B cell (primary cell): ENCODE results near the gene RPL6. TPM values are rescaled to one million over a fixed set of nuclear protein-coding genes. Genes with fewer than 3 reads are reported as not detected.

ENCODE experiments used
- ATAC-seq: fragments of 200-7000 bp; cut with Tn5 transposase; one replicate; pipeline ENCODE4 v1.10.0; 2021; ENCODE audit warnings: low read depth, mild to moderate bottlenecking, moderate number of reproducible peaks, moderate library complexity
- CTCF ChIA-PET: fragments of 350-600 bp; sonication (Branson Sonifier 250); formaldehyde crosslinking; loops from one replicate; lab custom pipeline; 2021; ENCODE audit warnings: antibody characterized with exemption, inconsistent platforms; lab: Charles Lee
- POLR2A ChIA-PET: fragments of 350-600 bp; sonication (Branson Sonifier 250); formaldehyde crosslinking; loops from one replicate; lab custom pipeline; 2021; ENCODE audit warnings: antibody characterized with exemption; lab: Charles Lee
- DNase-seq: peaks from one replicate; pipeline ENCODE4 v3.0.0; 2013
- H2AFZ ChIP-seq: 2 replicates; pipeline ENCODE4 v1.6.1; 2012; ENCODE audit warnings: mild to moderate bottlenecking, low read depth, low read length; ENCODE audit not compliant: insufficient read depth, poor library complexity, severe bottlenecking
- H3K27ac ChIP-seq, 2 donors: 1 replicate in 1 of 2; 2 replicates in 1 of 2; pipeline ENCODE4 v1.5.1; 2012 to 2013; ENCODE audit warnings: low read length in 2 of 2, mild to moderate bottlenecking in 2 of 2, moderate library complexity in 1 of 2
- H3K27me3 ChIP-seq, 4 experiments: fragments of 200-600 bp in 1 of 4; sonication (generic) in 1 of 4; replicated peaks in 1 of 4; 1 replicate in 2 of 4; 2 replicates in 2 of 4; pipeline versions ENCODE4 v1.6.1 to v1.7.0; 2013 to 2016; ENCODE audit warnings: low read length in 3 of 4, mild to moderate bottlenecking in 2 of 4, mixed read lengths in 1 of 4, moderate library complexity in 1 of 4; ENCODE audit not compliant: insufficient read depth in 4 of 4, control insufficient read depth in 3 of 4; ENCODE audit errors: control extremely low read depth in 1 of 4
- H3K36me3 ChIP-seq, 2 experiments: replicated peaks in 1 of 2; 1 replicate in 1 of 2; 2 replicates in 1 of 2; pipeline versions ENCODE4 v1.6.1 to v1.7.1; 2013; ENCODE audit warnings: low read length in 1 of 2; ENCODE audit not compliant: insufficient read depth in 2 of 2, control insufficient read depth in 1 of 2; ENCODE audit errors: control extremely low read depth in 1 of 2, extremely low read depth in 1 of 2
- H3K4me1 ChIP-seq, 2 donors: fragments of 200-600 bp in 1 of 2; sonication (generic) in 1 of 2; 1 replicate in 1 of 2; 2 replicates in 1 of 2; pipeline versions ENCODE4 v1.5.1 to v1.6.1; 2013 to 2017; ENCODE audit warnings: low read length in 2 of 2; ENCODE audit not compliant: control insufficient read depth in 2 of 2, insufficient read depth in 2 of 2
- H3K4me2 ChIP-seq: replicated peaks from 2 replicates; pipeline ENCODE3; 2012; ENCODE audit warnings: mild to moderate bottlenecking, low read depth, low read length; ENCODE audit not compliant: poor library complexity, severe bottlenecking
- H3K4me3 ChIP-seq, 5 experiments: fragments of 200-600 bp in 1 of 5; sonication (generic) in 1 of 5; 1 replicate in 3 of 5; 2 replicates in 2 of 5; pipeline versions ENCODE4 v1.5.1 to v1.7.0; 2011 to 2016; ENCODE audit warnings: low read length in 4 of 5, mild to moderate bottlenecking in 4 of 5, low read depth in 2 of 5, control low read depth in 1 of 5, moderate library complexity in 1 of 5; ENCODE audit not compliant: insufficient read depth in 1 of 5; ENCODE audit errors: control extremely low read depth in 1 of 5, extremely low read depth in 1 of 5
- H3K79me2 ChIP-seq: fragments of 200-600 bp; sonication (generic); one replicate; pipeline ENCODE4 v1.6.0; 2016; ENCODE audit warnings: low read length; ENCODE audit not compliant: control insufficient read depth, insufficient read depth
- H3K9ac ChIP-seq: fragments of 200-600 bp; sonication (generic); 2 replicates; pipeline ENCODE4 v1.6.1; 2017; ENCODE audit warnings: mild to moderate bottlenecking, low read length, moderate library complexity
- H3K9me3 ChIP-seq, 3 donors: one replicate each; pipeline versions ENCODE4 v1.6.1 to v1.7.1; 2013; ENCODE audit warnings: low read length in 2 of 3; ENCODE audit not compliant: control insufficient read depth in 2 of 3, insufficient read depth in 1 of 3; ENCODE audit errors: control extremely low read depth in 1 of 3
- H4K20me1 ChIP-seq: 2 replicates; pipeline ENCODE4 v1.6.0; 2012; ENCODE audit warnings: mild to moderate bottlenecking, low read length; ENCODE audit not compliant: insufficient read depth, control insufficient read depth, poor library complexity, severe bottlenecking
- H3K27ac Mint-ChIP-seq: one replicate; pipeline ENCODE4 v1.8.0; 2021; ENCODE audit warnings: mixed read lengths
- H3K27me3 Mint-ChIP-seq: one replicate; pipeline ENCODE4 v1.8.0; 2021; ENCODE audit warnings: mixed read lengths
- H3K4me1 Mint-ChIP-seq: one replicate; pipeline ENCODE4 v1.8.0; 2021; ENCODE audit warnings: mixed read lengths
- H3K4me3 Mint-ChIP-seq: one replicate; pipeline ENCODE4 v1.8.0; 2021; ENCODE audit warnings: mixed read lengths
- H3K9me3 Mint-ChIP-seq: one replicate; pipeline ENCODE4 v1.8.0; 2022; ENCODE audit warnings: mixed read lengths; ENCODE audit not compliant: insufficient read depth
- EZH2 ChIP-seq: IDR thresholded peaks from 2 replicates; pipeline ENCODE4 v1.6.1; 2012; ENCODE audit warnings: borderline replicate concordance, low read depth, mild to moderate bottlenecking, moderate library complexity, low read length; ENCODE audit not compliant: insufficient read depth, poor library complexity, severe bottlenecking
- WGBS: methylation state at CpG from one replicate; pipeline ENCODE4 v1.1.5; 2013; ENCODE audit warnings: missing lambda C conversion rate; ENCODE audit not compliant: insufficient coverage; 5-methylcytosine and 5-hydroxymethylcytosine counted together
- intact Hi-C: fragments of 100-400 bp; cut with micrococcal nuclease; formaldehyde crosslinking; loops from one replicate; pipeline ENCODE4 v1.10.0; 2022
- polyA plus RNA-seq: library from polyadenylated mRNA; depleted of rRNA; stranded (reverse); fragments of >200 nt; gene quantifications from 2 replicates; pipeline ENCODE4 v1.2.3, GENCODE V29; 2012
- total RNA-seq, 2 donors: library from RNA; stranded (reverse); fragments of 120-200 nt in 1 of 2; gene quantifications; 1 replicate in 1 of 2; 2 replicates in 1 of 2; pipeline versions ENCODE4 v1.2.3 to v1.2.4, GENCODE V29; 2013 to 2022
- TF ChIP-seq, protein P1 (sequence below): fragments of 200-600 bp; IDR thresholded peaks from one replicate; pipeline ENCODE4 v1.8.0; 2022; ENCODE audit warnings: antibody characterized with exemption, mild to moderate bottlenecking

The RPL6 gene
- total and polyA plus RNA-seq, 2 donors (not counting 1 experiment from before 2014, with no cell fraction given), result 1,336 to 1,621 TPM

- ATAC-seq (no peak), DNase-seq (no peak)
- Histone ChIP-seq H3K27ac (no peak overlapping the region), H3K4me2 (no peak overlapping the region), H3K4me3 (no peak overlapping the region), H2AFZ (no peak overlapping the region), H3K9me3 (no peaks in the 10 kb centered on the region), H3K27me3 (peaks cover 0 to 3% (median 1%) of the 10 kb centered on the region in 4 experiments), H3K4me1 (peaks cover 0 to 6% of the 10 kb centered on the region in 2 donors), H3K9ac (no peak overlapping the region), H4K20me1 (no peaks in the 10 kb centered on the region), H3K36me3 (no peaks in the 10 kb centered on the region), H3K79me2 (no peaks in the 10 kb centered on the region)
- H3K4me3 Mint-ChIP-seq, result no peak overlapping the region
- H3K9me3 Mint-ChIP-seq, result no peaks in the 10 kb centered on the region
- ChIA-PET POLR2A (no interaction called here), CTCF (interaction anchor here (2.6 to 3.9 kb wide), 3 partner anchors 11 to 191 kb away, joined by 8 to 88 read pairs (median 23); no protein-coding TSS in a partner anchor)
- H3K27ac Mint-ChIP-seq, result no peak overlapping the region
- WGBS, result 100% methylated on average over 1 of the region's 4 CpGs
- H3K27me3 Mint-ChIP-seq, result no peaks in the 10 kb centered on the region
- no peak for TF ChIP-seq EZH2
- TF ChIP-seq, protein P1, sequence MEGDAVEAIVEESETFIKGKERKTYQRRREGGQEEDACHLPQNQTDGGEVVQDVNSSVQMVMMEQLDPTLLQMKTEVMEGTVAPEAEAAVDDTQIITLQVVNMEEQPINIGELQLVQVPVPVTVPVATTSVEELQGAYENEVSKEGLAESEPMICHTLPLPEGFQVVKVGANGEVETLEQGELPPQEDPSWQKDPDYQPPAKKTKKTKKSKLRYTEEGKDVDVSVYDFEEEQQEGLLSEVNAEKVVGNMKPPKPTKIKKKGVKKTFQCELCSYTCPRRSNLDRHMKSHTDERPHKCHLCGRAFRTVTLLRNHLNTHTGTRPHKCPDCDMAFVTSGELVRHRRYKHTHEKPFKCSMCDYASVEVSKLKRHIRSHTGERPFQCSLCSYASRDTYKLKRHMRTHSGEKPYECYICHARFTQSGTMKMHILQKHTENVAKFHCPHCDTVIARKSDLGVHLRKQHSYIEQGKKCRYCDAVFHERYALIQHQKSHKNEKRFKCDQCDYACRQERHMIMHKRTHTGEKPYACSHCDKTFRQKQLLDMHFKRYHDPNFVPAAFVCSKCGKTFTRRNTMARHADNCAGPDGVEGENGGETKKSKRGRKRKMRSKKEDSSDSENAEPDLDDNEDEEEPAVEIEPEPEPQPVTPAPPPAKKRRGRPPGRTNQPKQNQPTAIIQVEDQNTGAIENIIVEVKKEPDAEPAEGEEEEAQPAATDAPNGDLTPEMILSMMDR, result no peak
- intact Hi-C loops, result loop anchor here (5.0 kb wide), 2 partner anchors 92 to 172 kb away; no protein-coding TSS in a partner anchor
- H3K4me1 Mint-ChIP-seq, result peaks cover 5% of the 10 kb centered on the region
Observed at GRCh38 chr12:112389228-112389627, 20.2 kb downstream of the RPL6 start.

DNA sequence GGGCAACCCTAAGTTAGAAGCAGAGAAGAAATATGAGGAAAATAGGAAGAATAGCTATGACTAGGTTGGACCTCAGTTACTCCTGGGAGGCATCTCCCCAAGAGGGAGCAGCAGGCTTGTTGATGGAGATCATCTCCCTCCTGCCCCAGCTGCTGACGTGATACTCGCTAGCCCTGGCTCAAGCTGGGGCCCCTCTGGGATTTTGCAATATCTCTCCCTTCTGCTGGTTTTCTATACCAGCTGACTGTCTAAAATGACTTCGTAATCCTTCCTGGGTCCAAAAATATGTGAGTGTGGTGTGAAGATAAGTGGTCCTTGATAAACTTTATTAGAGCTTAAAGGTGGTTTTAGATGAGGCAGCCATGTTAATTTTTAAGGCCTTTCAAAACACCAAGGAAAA is 22.7 kb downstream of the RPL6 start:
- no peak for DNase-seq
- Histone ChIP-seq H3K4me2 (no peak overlapping the region), H3K36me3 (no peaks in the 10 kb centered on the region), H3K79me2 (peaks cover 7% of the 10 kb centered on the region), H3K27ac (no peak overlapping the region), H4K20me1 (no peaks in the 10 kb centered on the region), H3K27me3 (peaks cover 0 to 3% (median 0%) of the 10 kb centered on the region in 4 experiments), H3K9me3 (no peaks in the 10 kb centered on the region), H3K4me1 (peaks cover 4 to 11% of the 10 kb centered on the region in 2 donors), H3K9ac (no peak overlapping the region), H2AFZ (peak overlapping the region; percentile 28), H3K4me3 (no peak overlapping the region)
- Mint-ChIP-seq H3K4me3 (no peak overlapping the region), H3K4me1 (peaks cover 10% of the 10 kb centered on the region), H3K27ac (no peak overlapping the region), H3K9me3 (no peaks in the 10 kb centered on the region), H3K27me3 (no peaks in the 10 kb centered on the region)
- intact Hi-C loops, result loop anchor here (1.0 to 5.0 kb wide), 3 partner anchors 89 to 441 kb away; no protein-coding TSS in a partner anchor
- POLR2A ChIA-PET, result no interaction called here
- no peak for ATAC-seq
- 70% methylated on average over 2 of the region's 3 CpGs for WGBS
- CTCF ChIA-PET, result interaction anchor here (0.6 to 3.9 kb wide), 38 partner anchors 9 to 446 kb away, joined by 3 to 88 read pairs (median 4); partner anchors contain the start of gene PTPN11
- TF ChIP-seq, protein P1, result no peak
